UCSD-AML1 (cell line): Measurements from ENCODE around the gene DCHS1.

Experiments used
- DNase-seq: peaks from one replicate; lab custom pipeline; 2025; ENCODE audit not compliant: unreplicated experiment; lab: John Stamatoyannopoulos, UW

DCHS1 gene

DNA sequence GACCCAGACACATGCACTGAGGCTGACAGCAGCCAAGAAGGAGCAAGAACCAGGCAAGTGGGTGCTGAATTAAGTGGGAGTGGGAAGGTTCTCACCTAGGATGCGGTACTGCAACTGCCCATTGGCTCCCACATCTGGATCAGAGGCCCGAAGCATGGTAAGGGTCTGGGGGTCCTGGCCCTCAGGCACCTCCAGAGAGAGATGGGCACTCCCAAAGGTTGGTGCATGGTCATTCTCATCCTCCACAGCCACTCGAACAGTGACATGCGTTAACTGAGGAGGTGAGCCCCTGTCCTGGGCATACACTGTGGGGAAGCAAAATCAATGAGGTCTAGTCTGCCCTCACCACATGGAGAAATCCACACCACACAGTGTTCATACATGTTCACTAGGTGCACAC lies 27.1 kb downstream of the DCHS1 start:
- DNase-seq = no peak

- no peak for DNase-seq
Measured at GRCh38 chr11:6627762-6628241, 27.8 kb downstream of the DCHS1 start.

GRCh38 chr11:6626971-6627761 lies 28.4 kb downstream of the DCHS1 start:
- no peak for DNase-seq

GRCh38 chr11:6625832-6626420 lies 29.7 kb downstream of the DCHS1 start:
- DNase-seq = no peak

GRCh38 chr11:6625156-6625831 lies 30.3 kb downstream of the DCHS1 start:
- no peak for DNase-seq

- no peak for DNase-seq
Measured at GRCh38 chr11:6623391-6624363, 31.9 kb downstream of the DCHS1 start.

GRCh38 chr11:6622261-6623171 lies 33.1 kb downstream of the DCHS1 start:
- DNase-seq = no peak

DNA sequence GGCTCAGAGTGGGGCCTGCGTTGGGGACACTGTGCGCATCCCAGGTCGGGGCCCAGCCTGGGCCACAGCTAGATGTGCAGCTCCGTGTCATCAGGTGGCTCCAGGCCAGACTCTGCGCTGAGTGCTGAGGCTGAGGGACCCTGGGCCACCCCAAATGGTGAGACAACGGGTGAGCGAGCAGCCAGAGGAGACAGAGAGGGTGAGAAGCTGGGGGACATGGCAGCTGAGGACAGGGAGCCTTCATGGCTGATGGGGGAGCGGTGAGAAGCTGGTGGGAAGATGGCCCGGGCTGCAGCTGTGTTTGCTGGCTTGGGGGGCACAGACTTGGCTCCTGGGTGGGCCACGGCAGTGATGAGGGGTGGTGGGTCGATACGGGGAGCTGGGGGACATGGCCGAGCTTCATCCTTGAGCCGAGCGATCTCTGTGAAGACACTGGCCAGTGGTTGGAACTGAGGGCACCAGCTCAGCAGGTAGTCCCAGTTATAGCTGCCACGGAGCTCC lies 33.8 kb downstream of the DCHS1 start:
- no peak for DNase-seq

DNA sequence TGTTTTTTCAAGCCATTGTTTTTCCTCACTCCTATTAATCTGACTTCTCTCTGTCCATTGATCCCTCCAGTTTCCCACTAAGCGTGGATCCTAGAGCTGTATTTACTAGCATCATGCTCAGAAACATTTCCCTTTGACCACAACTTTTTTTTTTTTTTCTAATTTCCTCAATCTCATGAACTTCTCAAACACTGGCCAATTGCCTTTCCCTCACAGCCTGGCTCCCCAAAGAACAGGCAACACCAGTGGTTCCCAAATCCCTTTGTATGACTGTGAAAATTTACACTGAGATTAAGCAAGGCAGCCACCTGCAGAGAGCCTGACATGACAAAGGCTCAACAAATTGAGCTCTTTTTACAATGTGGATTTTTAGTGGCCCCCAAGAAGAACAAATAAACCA lies 35.0 kb downstream of the DCHS1 start:
- no peak for DNase-seq

DNA sequence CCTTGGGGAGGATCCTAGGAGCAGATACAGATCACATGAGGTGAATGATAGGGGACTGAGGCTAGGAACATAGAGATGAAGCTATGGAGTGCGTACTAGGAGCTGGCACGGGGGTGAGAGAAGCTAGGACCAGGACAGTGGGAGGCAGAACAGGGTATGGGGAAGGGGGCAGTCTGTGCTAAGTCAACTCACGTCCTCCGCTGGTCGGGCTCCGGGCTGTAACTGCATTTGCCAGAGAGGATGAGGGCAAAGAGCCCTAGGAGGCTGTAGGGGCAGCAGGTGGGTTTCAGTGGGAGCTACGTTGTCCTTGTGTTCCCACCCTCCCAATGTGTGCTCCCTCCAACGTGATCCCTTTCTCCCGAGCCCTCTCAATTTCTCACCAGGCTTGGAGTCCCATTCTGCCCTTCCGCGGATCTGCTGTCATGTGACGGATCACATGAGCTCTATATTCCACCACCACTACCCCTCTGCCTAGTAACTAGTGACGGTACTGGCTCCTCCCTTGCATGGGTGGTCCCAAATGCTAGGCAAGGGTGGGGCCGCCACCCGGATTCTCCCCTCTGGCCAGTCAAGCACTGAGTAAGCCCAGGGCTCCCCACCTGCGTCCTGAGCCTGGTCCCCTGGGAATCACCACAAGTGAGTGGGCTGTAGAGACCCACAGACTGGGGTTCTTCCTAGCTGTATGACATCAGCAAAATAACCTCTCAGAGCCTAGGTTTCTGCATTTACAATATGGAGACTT lies 36.4 kb downstream of the DCHS1 start, which contains the start of gene TPP1:
Gene TPP1 (minus strand): TSS at position 419 of the 742 bp plus-strand sequence. CDS start 22 bp downstream, at position 397.
- DNase-seq = peak; percentile 86

- DNase-seq = peak; percentile 62
Measured at GRCh38 chr11:6618117-6619003, 37.2 kb downstream of the DCHS1 start.

DNA sequence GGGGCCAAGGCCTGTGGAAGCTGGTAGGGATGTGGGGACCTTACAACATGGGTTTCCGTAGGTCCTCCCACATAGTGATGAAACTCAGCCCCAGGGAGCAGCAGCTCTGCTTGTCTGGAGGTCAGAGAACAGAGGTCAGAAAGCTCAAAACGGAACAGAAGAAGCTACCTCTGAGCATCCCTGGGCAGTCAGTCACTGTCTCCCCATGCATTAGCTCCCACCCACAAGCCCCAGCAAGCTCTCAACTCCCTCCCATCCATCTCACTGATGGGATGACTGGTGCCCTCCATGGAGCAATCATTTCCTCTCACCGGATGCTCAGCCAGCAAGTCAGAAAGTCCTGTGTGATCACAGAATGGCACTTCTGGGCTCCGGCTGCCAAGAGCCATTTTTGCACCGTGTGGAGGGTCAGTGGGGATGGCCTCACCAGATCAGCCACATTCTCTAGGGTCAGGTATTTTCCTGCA lies 38.3 kb downstream of the DCHS1 start:
- DNase-seq = peak; percentile 21

DNA sequence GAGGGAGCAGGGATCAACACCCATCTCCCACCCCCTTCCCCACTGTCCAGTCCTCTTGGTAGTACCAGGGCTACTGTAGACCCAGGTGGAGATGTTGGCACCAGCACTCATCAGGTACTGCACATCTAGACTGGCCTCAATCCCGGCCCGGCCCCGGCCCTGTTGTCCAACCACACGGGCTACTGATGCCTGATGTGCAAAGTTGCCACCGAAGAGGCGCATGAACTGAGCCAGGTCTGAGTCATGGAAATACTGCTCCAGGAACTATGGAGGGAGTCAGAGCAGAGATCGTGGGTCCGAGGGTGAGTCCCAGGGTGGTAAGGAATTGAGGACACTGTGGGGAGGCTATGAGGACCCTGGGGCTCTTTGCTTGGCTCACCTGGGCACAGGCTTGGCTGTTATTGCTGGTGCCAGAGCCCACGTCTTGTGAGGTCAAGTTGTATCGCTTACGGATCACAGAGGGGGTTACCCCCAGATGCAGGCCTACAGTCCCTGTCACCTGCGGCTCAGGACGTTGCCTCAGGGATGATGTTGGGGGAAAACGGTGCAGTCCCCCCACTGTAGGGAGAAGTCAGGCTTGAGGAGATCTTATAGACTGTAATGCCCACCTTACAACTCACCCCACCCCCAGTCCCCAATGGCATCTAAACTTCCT lies 38.9 kb downstream of the DCHS1 start:
- DNase-seq = no peak

GRCh38 chr11:6615882-6616585 lies 39.6 kb downstream of the DCHS1 start:
- no peak for DNase-seq

- no peak for DNase-seq
Measured at GRCh38 chr11:6615046-6615445, 40.6 kb downstream of the DCHS1 start.

GRCh38 chr11:6614446-6614845 lies 41.2 kb downstream of the DCHS1 start:
- no peak for DNase-seq

DNA sequence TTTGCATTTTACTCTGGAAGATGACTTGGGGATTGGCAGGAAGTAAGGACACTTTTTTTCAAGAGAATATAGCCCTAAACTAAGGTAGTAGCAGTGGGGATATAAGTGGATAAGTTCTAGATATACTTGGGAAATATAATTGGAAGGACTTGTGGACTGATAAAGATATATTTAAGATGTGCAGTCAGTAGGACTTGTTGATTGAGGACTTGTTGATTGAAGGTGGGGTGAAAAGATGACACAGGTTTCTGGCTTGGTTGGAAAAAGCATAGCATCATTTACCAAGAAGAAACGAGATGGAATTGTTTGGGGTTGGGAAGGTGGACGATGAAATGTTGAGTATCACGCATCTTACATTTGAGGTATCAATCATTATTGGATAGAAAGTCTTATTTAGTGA lies 42.1 kb downstream of the DCHS1 start:
- no peak for DNase-seq
